ENCODE data around the gene UNC13A.

DNA sequence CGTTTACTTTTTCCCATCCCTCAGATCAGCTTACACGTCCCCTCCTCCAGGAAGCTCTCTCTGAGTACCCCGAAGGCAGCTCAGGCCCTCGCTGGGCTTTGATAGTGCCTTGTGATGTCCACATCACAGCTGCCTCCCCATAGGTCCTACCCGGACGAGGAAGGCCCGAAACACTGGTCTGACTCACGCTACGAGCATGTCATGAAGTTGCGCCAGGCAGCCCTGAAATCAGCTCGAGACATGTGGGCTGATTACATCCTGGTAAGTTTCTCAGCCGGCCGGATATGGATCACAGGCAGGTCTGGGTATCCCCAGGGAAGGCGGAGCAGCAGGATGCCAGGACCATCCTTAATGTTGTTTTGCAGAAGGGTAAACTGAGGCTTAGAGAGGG is 128.0 kb downstream of the UNC13A start:
- TF ChIP-seq, protein P1, sequence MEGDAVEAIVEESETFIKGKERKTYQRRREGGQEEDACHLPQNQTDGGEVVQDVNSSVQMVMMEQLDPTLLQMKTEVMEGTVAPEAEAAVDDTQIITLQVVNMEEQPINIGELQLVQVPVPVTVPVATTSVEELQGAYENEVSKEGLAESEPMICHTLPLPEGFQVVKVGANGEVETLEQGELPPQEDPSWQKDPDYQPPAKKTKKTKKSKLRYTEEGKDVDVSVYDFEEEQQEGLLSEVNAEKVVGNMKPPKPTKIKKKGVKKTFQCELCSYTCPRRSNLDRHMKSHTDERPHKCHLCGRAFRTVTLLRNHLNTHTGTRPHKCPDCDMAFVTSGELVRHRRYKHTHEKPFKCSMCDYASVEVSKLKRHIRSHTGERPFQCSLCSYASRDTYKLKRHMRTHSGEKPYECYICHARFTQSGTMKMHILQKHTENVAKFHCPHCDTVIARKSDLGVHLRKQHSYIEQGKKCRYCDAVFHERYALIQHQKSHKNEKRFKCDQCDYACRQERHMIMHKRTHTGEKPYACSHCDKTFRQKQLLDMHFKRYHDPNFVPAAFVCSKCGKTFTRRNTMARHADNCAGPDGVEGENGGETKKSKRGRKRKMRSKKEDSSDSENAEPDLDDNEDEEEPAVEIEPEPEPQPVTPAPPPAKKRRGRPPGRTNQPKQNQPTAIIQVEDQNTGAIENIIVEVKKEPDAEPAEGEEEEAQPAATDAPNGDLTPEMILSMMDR (conservative IDR thresholded peaks at IDR 0.05; ENCODE audit: low read length), result no peak
- TF ChIP-seq EZH2phosphoT487 (IDR thresholded peaks at IDR 0.05; ENCODE audit: borderline replicate concordance), result no peak
